Smooth muscle cell (in vitro differentiated cells): ENCODE results near the gene PLSCR3. TPM values are rescaled to one million over a fixed set of nuclear protein-coding genes. Genes with fewer than 3 reads are reported as not detected.

Experiments
- DNase-seq: peaks from one replicate; lab custom pipeline; 2025; ENCODE audit not compliant: unreplicated experiment; lab: John Stamatoyannopoulos, UW
- H2AFZ ChIP-seq: fragments of 200-600 bp; sonication (generic); 2 replicates; pipeline ENCODE4 v1.6.0; 2016; ENCODE audit warnings: antibody characterized with exemption, low read depth, mild to moderate bottlenecking
- H3F3A ChIP-seq: fragments of 200-600 bp; sonication (generic); 2 replicates; pipeline ENCODE4 v1.6.0; 2017; ENCODE audit warnings: antibody characterized with exemption, low read depth
- H3K27ac ChIP-seq: fragments of 200-600 bp; sonication (generic); 2 replicates; pipeline ENCODE4 v1.5.1; 2016; ENCODE audit warnings: low read depth, mild to moderate bottlenecking
- H3K27me3 ChIP-seq: fragments of 200-600 bp; sonication (generic); 2 replicates; pipeline ENCODE4 v1.6.1; 2016; ENCODE audit warnings: low read depth, mild to moderate bottlenecking
- H3K36me3 ChIP-seq: fragments of 200-600 bp; sonication (generic); 2 replicates; pipeline ENCODE4 v1.5.1; 2016; ENCODE audit warnings: low read depth
- H3K4me1 ChIP-seq: fragments of 200-600 bp; sonication (generic); 2 replicates; pipeline ENCODE4 v1.5.1; 2016; ENCODE audit warnings: low read depth
- H3K4me2 ChIP-seq: fragments of 200-600 bp; sonication (generic); 2 replicates; pipeline ENCODE4 v1.6.0; 2016; ENCODE audit warnings: mild to moderate bottlenecking
- H3K4me3 ChIP-seq: fragments of 200-600 bp; sonication (generic); 2 replicates; pipeline ENCODE4 v1.5.1; 2016; ENCODE audit warnings: mild to moderate bottlenecking
- H3K79me2 ChIP-seq: fragments of 200-600 bp; sonication (generic); 2 replicates; pipeline ENCODE4 v1.6.0; 2016; ENCODE audit warnings: low read depth, mild to moderate bottlenecking
- H3K9ac ChIP-seq: fragments of 200-600 bp; sonication (generic); 2 replicates; pipeline ENCODE4 v1.6.0; 2016; ENCODE audit warnings: low read depth
- H3K9me3 ChIP-seq: fragments of 200-600 bp; sonication (generic); replicated peaks from 2 replicates; pipeline ENCODE4 v1.5.1; 2016; ENCODE audit warnings: low read depth
- H4K20me1 ChIP-seq: fragments of 200-600 bp; sonication (generic); 2 replicates; pipeline ENCODE4 v1.6.0; 2016; ENCODE audit warnings: low read depth
- WGBS: methylation state at CpG from one replicate; pipeline ENCODE4 v1.1.7; 2016; ENCODE audit warnings: low lambda C conversion rate; 5-methylcytosine and 5-hydroxymethylcytosine counted together
- polyA plus RNA-seq: library from polyadenylated mRNA; unstranded; fragments of >200 nt; fragmentation: Nextera tagmentation; extraction: Ambion mirVana; gene quantifications from 2 replicates; pipeline ENCODE4 v1.2.1, GENCODE V29; 2016
- total RNA-seq: library from RNA; depleted of rRNA; stranded (reverse); fragments of >200 nt; gene quantifications from 2 replicates; pipeline ENCODE4 v1.2.3, GENCODE V29; 2014
- TF ChIP-seq, protein P1 (sequence below): fragments of 200-600 bp; sonication (generic); IDR thresholded peaks from 2 replicates; pipeline ENCODE4 v1.5.1; 2017; ENCODE audit warnings: borderline replicate concordance, mild to moderate bottlenecking, antibody characterized with exemption; ENCODE audit not compliant: insufficient read depth, poor library complexity, severe bottlenecking

Gene PLSCR3
- total and polyA plus RNA-seq, 2 experiments from 2014 or later, result 29.3 to 110 TPM

DNA sequence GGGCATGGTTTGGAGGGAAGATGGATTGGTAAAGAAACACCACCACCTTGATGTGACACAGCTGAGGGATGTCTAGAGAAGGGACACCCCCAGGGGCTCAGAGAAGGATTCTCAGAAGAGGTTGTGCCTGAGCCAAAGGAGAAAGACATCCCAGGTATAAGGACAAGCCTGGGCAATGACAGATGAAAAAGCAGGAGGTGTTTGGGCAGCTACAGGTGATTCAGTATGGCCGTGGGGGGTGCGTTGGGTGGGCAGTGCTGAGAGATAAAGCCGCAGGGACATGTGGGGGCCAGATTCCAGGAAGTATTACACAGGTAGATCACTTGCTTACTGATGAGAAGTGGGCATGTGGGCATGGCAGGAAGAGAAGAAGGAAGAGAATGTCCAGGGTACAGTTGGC lies 32.4 kb downstream of the PLSCR3 start:
- H3K9ac ChIP-seq, result no peak overlapping the region
- no peaks in the 10 kb centered on the region for H3K9me3 ChIP-seq
- H3K79me2 ChIP-seq, result no peaks in the 10 kb centered on the region
- H3F3A ChIP-seq, result no peaks in the 10 kb centered on the region
- no peaks in the 10 kb centered on the region for H3K36me3 ChIP-seq
- TF ChIP-seq, protein P1, sequence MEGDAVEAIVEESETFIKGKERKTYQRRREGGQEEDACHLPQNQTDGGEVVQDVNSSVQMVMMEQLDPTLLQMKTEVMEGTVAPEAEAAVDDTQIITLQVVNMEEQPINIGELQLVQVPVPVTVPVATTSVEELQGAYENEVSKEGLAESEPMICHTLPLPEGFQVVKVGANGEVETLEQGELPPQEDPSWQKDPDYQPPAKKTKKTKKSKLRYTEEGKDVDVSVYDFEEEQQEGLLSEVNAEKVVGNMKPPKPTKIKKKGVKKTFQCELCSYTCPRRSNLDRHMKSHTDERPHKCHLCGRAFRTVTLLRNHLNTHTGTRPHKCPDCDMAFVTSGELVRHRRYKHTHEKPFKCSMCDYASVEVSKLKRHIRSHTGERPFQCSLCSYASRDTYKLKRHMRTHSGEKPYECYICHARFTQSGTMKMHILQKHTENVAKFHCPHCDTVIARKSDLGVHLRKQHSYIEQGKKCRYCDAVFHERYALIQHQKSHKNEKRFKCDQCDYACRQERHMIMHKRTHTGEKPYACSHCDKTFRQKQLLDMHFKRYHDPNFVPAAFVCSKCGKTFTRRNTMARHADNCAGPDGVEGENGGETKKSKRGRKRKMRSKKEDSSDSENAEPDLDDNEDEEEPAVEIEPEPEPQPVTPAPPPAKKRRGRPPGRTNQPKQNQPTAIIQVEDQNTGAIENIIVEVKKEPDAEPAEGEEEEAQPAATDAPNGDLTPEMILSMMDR, result no peak
- H3K4me3 ChIP-seq, result no peak overlapping the region
- no peak overlapping the region for H3K27ac ChIP-seq
- no peak overlapping the region for H2AFZ ChIP-seq
- H4K20me1 ChIP-seq, result no peaks in the 10 kb centered on the region
- no peaks in the 10 kb centered on the region for H3K27me3 ChIP-seq
- H3K4me1 ChIP-seq, result no peaks in the 10 kb centered on the region
- no peak overlapping the region for H3K4me2 ChIP-seq
- DNase-seq, result no peak
- WGBS, result 57% methylated on average over 3 of the region's 3 CpGs

DNA sequence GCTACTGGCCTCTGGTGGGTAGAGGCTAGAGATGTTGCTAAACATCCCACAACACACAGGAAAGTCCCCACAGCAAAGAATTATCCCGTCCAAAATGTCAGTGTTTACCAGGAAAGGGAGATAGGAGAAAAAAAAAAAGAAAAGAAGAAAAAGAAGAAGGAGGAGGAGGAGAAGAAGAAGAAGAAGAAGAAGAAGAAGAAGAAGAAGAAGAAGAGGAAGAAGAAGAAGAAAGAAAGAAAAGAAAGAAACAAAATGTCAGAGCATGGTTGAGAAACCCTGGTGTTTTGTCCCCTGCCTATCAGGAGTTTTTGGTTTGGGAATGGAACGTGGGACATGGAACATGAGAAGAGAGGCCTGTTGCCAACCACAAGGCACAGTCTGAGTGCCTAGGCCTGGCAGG lies 36.9 kb downstream of the PLSCR3 start:
- H3K9ac ChIP-seq, result no peak overlapping the region
- TF ChIP-seq, protein P1, result no peak
- H3F3A ChIP-seq, result peaks cover 32% of the 10 kb centered on the region
- no peaks in the 10 kb centered on the region for H3K27me3 ChIP-seq
- H3K27ac ChIP-seq, result peak overlapping the region; percentile 30
- peaks cover 24% of the 10 kb centered on the region for H3K4me1 ChIP-seq
- peaks cover 17% of the 10 kb centered on the region for H3K79me2 ChIP-seq
- no peaks in the 10 kb centered on the region for H3K36me3 ChIP-seq
- no peak overlapping the region for H3K4me3 ChIP-seq
- H2AFZ ChIP-seq, result no peak overlapping the region
- H4K20me1 ChIP-seq, result peaks cover 14% of the 10 kb centered on the region
- no peak for DNase-seq
- no peak overlapping the region for H3K4me2 ChIP-seq
- no peaks in the 10 kb centered on the region for H3K9me3 ChIP-seq
- WGBS, result 84% methylated on average over 2 of the region's 2 CpGs

DNA sequence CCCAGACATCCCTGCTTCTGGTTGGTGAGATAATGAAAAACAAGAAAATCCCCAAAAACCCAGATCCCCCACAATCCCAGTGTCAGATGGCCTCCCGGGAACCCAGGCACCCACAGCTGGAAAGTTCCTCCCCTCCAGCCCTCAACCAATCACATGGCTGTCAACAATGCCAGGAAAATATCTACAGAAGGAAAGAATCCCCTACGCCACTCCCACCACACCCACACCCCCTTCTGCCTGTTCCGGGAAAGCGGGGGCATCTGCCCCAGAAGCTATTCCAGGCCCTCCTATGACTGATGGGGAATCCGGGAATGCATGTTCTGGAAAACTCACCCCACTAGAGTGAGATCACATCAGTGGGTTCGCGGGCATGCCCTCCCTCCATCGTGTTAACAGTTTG lies 37.6 kb downstream of the PLSCR3 start:
- TF ChIP-seq, protein P1, result no peak
- Histone ChIP-seq H3K9me3 (no peaks in the 10 kb centered on the region), H2AFZ (no peak overlapping the region), H3K9ac (no peak overlapping the region), H3K27me3 (no peaks in the 10 kb centered on the region), H3F3A (peaks cover 32% of the 10 kb centered on the region), H3K4me1 (peaks cover 24% of the 10 kb centered on the region), H3K79me2 (peaks cover 20% of the 10 kb centered on the region), H3K4me2 (no peak overlapping the region), H3K27ac (peak overlapping the region; percentile 30), H4K20me1 (peaks cover 14% of the 10 kb centered on the region), H3K36me3 (no peaks in the 10 kb centered on the region), H3K4me3 (no peak overlapping the region)
- no peak for DNase-seq
- 55% methylated on average over 8 of the region's 8 CpGs for WGBS

DNA sequence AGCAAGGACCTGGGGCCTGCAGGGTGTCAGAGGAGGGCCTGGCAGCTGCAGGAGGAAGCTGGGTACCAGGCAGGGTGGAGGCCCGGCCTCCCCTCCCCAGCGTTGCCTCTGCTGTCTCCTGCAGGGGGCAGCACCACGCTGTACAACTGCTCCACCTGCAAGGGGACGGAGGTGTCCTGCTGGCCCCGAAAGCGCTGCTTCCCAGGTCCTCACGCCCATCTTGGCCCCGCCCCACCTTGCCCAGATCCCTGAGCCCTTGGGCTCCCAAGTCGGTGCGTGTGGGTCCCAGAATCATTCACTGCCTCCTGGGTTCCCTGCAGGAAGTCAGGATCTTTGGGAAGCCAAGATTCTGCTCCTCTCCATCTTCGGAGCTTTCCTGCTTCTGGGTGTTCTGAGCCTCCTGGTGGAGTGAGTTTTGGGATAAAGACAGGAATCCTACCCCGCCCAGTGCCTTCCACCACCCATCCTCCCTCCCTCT lies 38.2 kb downstream of the PLSCR3 start:
- Histone ChIP-seq H2AFZ (no peak overlapping the region), H3F3A (peaks cover 32% of the 10 kb centered on the region), H3K9ac (no peak overlapping the region), H3K36me3 (no peaks in the 10 kb centered on the region), H3K4me2 (peak overlapping the region; percentile 97), H3K27me3 (no peaks in the 10 kb centered on the region), H3K9me3 (no peaks in the 10 kb centered on the region), H3K4me3 (no peak overlapping the region), H3K4me1 (peaks cover 24% of the 10 kb centered on the region), H3K27ac (peak overlapping the region; percentile 100), H4K20me1 (peaks cover 14% of the 10 kb centered on the region), H3K79me2 (peaks cover 22% of the 10 kb centered on the region)
- WGBS, result 10% methylated on average over 12 of the region's 12 CpGs
- DNase-seq, result peak; percentile 29
- TF ChIP-seq, protein P1, result peak; percentile 73
